ENCODE measurements around the gene GALNTL6. TPM values are rescaled to one million over a fixed set of nuclear protein-coding genes. Genes with fewer than 3 reads are reported as not detected.

Gene GALNTL6
- total and polyA plus RNA-seq, 2 experiments from 2014 or later = 0.38 to 0.40 TPM

DNA sequence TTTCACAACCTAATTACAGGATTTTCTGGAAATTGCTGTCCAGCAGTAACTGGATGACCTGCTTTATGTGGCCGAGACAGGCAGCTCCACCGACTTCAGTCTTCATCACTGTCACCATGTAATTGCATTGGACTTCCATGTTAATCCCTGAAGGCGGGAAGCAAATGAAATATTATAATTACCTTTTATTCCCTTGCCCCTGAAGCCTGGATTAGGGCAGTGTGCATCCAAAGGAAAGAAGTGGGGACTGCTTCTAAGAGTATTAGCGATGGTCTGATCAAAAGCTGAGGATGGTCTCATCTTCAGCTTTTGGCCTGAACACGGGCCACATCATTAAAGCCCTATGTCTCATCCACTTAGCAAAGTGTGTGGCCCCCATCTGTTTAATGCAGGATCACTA is 1043.8 kb downstream of the GALNTL6 start:
- Mint-ChIP-seq H3K4me1 (no peaks in the 10 kb centered on the region), H3K4me3 (no peak overlapping the region), H3K27me3 (ENCODE audit: insufficient read depth, low read depth, poor library complexity) (no peaks in the 10 kb centered on the region), H3K36me3 (ENCODE audit: low read depth) (peaks cover 3% of the 10 kb centered on the region), H3K9me3 (peaks cover 5% of the 10 kb centered on the region), H3K27ac (no peak overlapping the region)
- Histone ChIP-seq H4K20me1 (replicated peaks; ENCODE audit: insufficient read depth) (no peaks in the 10 kb centered on the region), H2AFZ (no peak overlapping the region), H3K9me2 (ENCODE audit: insufficient read depth) (0 out of 2 replicates have a peak, but pooled peaks cover 4% of the 10 kb centered on the region), H3K4me3 (no peak overlapping the region), H3F3A (replicated peaks; ENCODE audit: low read depth) (no peaks in the 10 kb centered on the region), H3K27ac (ENCODE audit: low read depth) (no peak overlapping the region), H3K36me3 (ENCODE audit: insufficient read depth) (no peaks in the 10 kb centered on the region), H3K27me3 (ENCODE audit: insufficient read depth) (no peaks in the 10 kb centered on the region), H3K79me2 (replicated peaks; ENCODE audit: insufficient read depth) (no peaks in the 10 kb centered on the region), H3K4me2 (no peak overlapping the region), H3K4me1 (ENCODE audit: insufficient read depth) (no peaks in the 10 kb centered on the region)
- no peak for ATAC-seq
- TF ChIP-seq, protein P1, sequence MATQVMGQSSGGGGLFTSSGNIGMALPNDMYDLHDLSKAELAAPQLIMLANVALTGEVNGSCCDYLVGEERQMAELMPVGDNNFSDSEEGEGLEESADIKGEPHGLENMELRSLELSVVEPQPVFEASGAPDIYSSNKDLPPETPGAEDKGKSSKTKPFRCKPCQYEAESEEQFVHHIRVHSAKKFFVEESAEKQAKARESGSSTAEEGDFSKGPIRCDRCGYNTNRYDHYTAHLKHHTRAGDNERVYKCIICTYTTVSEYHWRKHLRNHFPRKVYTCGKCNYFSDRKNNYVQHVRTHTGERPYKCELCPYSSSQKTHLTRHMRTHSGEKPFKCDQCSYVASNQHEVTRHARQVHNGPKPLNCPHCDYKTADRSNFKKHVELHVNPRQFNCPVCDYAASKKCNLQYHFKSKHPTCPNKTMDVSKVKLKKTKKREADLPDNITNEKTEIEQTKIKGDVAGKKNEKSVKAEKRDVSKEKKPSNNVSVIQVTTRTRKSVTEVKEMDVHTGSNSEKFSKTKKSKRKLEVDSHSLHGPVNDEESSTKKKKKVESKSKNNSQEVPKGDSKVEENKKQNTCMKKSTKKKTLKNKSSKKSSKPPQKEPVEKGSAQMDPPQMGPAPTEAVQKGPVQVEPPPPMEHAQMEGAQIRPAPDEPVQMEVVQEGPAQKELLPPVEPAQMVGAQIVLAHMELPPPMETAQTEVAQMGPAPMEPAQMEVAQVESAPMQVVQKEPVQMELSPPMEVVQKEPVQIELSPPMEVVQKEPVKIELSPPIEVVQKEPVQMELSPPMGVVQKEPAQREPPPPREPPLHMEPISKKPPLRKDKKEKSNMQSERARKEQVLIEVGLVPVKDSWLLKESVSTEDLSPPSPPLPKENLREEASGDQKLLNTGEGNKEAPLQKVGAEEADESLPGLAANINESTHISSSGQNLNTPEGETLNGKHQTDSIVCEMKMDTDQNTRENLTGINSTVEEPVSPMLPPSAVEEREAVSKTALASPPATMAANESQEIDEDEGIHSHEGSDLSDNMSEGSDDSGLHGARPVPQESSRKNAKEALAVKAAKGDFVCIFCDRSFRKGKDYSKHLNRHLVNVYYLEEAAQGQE (IDR thresholded peaks at IDR 0.05; ENCODE audit: unreplicated experiment) = no peak
- TF ChIP-seq EZH2phosphoT487 (IDR thresholded peaks at IDR 0.05; ENCODE audit: unreplicated experiment) = no peak
- TF ChIP-seq NANOG (IDR thresholded peaks at IDR 0.05; ENCODE audit: borderline replicate concordance) = no peak
- TF ChIP-seq, protein P2, sequence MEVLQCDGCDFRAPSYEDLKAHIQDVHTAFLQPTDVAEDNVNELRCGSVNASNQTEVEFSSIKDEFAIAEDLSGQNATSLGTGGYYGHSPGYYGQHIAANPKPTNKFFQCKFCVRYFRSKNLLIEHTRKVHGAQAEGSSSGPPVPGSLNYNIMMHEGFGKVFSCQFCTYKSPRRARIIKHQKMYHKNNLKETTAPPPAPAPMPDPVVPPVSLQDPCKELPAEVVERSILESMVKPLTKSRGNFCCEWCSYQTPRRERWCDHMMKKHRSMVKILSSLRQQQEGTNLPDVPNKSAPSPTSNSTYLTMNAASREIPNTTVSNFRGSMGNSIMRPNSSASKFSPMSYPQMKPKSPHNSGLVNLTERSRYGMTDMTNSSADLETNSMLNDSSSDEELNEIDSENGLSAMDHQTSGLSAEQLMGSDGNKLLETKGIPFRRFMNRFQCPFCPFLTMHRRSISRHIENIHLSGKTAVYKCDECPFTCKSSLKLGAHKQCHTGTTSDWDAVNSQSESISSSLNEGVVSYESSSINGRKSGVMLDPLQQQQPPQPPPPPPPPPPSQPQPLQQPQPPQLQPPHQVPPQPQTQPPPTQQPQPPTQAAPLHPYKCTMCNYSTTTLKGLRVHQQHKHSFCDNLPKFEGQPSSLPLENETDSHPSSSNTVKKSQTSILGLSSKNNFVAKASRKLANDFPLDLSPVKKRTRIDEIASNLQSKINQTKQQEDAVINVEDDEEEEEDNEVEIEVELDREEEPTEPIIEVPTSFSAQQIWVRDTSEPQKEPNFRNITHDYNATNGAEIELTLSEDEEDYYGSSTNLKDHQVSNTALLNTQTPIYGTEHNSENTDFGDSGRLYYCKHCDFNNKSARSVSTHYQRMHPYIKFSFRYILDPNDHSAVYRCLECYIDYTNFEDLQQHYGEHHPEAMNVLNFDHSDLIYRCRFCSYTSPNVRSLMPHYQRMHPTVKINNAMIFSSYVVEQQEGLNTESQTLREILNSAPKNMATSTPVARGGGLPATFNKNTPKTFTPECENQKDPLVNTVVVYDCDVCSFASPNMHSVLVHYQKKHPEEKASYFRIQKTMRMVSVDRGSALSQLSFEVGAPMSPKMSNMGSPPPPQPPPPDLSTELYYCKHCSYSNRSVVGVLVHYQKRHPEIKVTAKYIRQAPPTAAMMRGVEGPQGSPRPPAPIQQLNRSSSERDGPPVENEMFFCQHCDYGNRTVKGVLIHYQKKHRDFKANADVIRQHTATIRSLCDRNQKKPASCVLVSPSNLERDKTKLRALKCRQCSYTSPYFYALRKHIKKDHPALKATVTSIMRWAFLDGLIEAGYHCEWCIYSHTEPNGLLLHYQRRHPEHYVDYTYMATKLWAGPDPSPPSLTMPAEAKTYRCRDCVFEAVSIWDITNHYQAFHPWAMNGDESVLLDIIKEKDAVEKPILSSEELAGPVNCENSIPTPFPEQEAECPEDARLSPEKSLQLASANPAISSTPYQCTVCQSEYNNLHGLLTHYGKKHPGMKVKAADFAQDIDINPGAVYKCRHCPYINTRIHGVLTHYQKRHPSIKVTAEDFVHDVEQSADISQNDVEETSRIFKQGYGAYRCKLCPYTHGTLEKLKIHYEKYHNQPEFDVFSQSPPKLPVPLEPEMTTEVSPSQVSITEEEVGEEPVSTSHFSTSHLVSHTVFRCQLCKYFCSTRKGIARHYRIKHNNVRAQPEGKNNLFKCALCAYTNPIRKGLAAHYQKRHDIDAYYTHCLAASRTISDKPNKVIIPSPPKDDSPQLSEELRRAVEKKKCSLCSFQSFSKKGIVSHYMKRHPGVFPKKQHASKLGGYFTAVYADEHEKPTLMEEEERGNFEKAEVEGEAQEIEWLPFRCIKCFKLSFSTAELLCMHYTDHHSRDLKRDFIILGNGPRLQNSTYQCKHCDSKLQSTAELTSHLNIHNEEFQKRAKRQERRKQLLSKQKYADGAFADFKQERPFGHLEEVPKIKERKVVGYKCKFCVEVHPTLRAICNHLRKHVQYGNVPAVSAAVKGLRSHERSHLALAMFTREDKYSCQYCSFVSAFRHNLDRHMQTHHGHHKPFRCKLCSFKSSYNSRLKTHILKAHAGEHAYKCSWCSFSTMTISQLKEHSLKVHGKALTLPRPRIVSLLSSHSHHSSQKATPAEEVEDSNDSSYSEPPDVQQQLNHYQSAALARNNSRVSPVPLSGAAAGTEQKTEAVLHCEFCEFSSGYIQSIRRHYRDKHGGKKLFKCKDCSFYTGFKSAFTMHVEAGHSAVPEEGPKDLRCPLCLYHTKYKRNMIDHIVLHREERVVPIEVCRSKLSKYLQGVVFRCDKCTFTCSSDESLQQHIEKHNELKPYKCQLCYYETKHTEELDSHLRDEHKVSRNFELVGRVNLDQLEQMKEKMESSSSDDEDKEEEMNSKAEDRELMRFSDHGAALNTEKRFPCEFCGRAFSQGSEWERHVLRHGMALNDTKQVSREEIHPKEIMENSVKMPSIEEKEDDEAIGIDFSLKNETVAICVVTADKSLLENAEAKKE (CRISPR knock-in tag; IDR thresholded peaks at IDR 0.05) = no peak
- no peak for TF ChIP-seq POLR2AphosphoS5 (IDR thresholded peaks at IDR 0.05; ENCODE audit: low read depth)
- TF ChIP-seq JUNB (IDR thresholded peaks at IDR 0.05; ENCODE audit: unreplicated experiment) = no peak
- TF ChIP-seq, protein P3, sequence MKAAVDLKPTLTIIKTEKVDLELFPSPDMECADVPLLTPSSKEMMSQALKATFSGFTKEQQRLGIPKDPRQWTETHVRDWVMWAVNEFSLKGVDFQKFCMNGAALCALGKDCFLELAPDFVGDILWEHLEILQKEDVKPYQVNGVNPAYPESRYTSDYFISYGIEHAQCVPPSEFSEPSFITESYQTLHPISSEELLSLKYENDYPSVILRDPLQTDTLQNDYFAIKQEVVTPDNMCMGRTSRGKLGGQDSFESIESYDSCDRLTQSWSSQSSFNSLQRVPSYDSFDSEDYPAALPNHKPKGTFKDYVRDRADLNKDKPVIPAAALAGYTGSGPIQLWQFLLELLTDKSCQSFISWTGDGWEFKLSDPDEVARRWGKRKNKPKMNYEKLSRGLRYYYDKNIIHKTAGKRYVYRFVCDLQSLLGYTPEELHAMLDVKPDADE (IDR thresholded peaks at IDR 0.05) = no peak
- TF ChIP-seq, protein P4, sequence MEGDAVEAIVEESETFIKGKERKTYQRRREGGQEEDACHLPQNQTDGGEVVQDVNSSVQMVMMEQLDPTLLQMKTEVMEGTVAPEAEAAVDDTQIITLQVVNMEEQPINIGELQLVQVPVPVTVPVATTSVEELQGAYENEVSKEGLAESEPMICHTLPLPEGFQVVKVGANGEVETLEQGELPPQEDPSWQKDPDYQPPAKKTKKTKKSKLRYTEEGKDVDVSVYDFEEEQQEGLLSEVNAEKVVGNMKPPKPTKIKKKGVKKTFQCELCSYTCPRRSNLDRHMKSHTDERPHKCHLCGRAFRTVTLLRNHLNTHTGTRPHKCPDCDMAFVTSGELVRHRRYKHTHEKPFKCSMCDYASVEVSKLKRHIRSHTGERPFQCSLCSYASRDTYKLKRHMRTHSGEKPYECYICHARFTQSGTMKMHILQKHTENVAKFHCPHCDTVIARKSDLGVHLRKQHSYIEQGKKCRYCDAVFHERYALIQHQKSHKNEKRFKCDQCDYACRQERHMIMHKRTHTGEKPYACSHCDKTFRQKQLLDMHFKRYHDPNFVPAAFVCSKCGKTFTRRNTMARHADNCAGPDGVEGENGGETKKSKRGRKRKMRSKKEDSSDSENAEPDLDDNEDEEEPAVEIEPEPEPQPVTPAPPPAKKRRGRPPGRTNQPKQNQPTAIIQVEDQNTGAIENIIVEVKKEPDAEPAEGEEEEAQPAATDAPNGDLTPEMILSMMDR (conservative IDR thresholded peaks at IDR 0.05; ENCODE audit: low read depth in 2 of 2) = no peak
- TF ChIP-seq STAT1 (IDR thresholded peaks at IDR 0.05; ENCODE audit: unreplicated experiment) = no peak
- no peak for TF ChIP-seq ZNF331 (CRISPR knock-in tag; IDR thresholded peaks at IDR 0.05; ENCODE audit: low read depth)
- no peak for TF ChIP-seq EZH2 (IDR thresholded peaks at IDR 0.05; ENCODE audit: low read depth, unreplicated experiment)
- no peak for TF ChIP-seq ZNF114 (CRISPR knock-in tag; IDR thresholded peaks at IDR 0.05)
- TF ChIP-seq CREB1 (CRISPR knock-in tag; IDR thresholded peaks at IDR 0.05; ENCODE audit: low read depth) = no peak
- DNase-seq (ENCODE audit: low spot score) = no peak
